NCI-H2081 treated with DMSO at 0.1 percent for 48 hours (cell line): ENCODE data around the gene ZBTB46.
"Not testable (repeated sequence)": the region's sequence is repeated elsewhere in the genome, so short reads cannot be mapped to it uniquely, and the experiment has no call there.

ENCODE experiments used
- DNase-seq: peaks from one replicate; lab custom pipeline; 2025; lab: John Stamatoyannopoulos, UW

Gene ZBTB46

GRCh38 chr20:63814891-63815614 is 16.0 kb downstream of the ZBTB46 start:
- no peak for DNase-seq

DNA sequence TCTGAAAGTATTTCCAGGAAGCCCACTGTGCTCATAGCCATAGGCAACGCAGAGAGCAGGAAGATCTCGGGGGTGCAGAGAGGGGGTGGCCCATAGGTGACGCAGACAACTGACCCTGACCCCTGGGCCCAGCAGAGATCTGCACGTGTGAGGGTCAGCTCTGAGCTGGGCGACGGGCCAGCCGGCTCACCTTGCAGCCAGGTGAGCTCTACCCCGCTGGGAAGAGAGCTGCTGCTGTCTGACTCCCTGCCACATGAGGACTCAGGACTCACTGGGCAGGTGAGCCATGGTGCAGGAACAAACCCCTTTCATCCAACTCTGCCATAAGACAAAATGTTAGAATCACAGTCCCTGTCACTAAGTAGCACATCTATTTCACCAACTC is 19.6 kb downstream of the ZBTB46 start:
- no peak for DNase-seq

GRCh38 chr20:63810730-63811490 is 20.2 kb downstream of the ZBTB46 start:
- no peak for DNase-seq

DNA sequence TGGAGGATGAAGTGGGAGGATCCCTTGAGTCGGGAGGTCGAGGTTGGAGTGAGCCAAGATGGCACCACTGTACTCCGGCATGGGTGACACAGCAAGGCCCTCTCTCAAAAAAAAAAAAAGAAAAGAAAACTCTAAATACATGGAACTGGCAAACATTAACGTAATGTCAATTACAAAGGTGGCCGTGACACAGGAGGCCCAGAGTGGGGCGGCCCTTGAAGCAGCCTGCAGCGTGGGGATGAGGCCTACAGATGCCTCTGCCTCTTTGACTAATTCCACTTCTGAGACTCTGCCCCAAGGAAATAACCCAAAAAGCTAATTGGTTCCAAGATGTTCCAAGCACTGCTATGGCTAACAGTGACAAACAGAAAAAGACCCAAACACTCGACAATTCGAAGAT is 21.2 kb downstream of the ZBTB46 start:
- no peak for DNase-seq

DNA sequence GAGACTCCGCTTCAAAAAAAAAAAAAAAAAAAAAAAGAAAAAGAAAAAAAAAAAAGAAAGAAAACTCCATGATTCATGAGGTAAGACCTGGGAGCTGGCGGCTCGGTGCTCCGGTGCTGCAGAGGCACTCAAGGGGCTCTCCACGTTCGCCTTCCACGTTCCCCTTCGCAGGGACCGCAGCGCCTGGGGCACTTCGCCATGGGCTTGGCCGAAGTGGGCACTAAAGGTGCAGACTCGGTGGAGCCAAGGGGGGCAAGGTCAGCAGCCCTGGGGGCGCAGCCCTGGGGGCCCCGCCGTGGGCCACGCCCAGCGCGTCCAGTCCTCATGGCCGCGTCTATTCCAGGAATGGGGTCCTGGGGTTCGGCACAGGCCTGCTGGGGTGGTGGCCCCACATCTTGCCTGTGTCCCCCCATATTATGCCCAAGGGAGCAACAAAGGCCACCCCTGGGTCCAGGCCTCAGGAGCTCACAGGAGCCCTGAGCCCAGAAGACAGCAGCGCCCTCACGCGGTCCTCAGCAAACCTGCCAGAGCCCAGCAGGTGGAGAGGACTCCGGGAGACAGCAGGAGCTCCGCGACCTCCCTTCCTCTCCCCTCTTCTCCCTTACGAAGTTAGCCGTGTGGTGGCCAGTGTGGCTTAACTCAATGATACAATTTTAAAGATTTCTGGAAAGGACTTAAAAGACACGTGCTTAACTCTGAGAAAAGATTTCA is 21.9 kb downstream of the ZBTB46 start:
- no peak for DNase-seq

DNA sequence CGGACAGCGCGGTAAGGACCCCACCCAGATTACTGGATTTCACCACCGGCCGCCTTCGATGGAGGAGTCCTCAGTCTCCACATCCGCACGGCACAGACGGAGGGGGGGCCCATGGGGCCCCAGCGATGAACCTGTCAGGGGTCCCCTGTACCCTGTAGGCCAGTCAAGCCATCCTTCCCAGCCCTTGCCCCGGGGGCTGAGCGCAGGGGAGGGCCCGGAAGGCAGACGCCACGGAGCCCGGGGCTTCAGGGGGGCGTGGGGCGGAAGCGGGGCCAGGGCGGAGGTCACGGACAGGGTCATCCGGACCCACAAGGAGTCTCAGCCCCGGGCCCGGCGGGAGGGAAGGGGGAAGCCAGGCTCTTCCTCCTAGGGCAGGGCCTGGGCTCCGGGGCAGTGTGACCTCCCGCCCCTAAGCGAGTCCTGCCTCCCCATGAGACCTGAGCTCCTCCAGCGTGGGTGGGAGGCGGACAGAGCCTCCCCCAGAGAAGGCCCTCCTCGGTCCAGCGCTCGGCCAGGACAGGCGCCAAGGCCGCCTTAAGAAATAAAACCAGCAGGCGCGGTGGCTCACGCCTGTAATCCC is 22.8 kb downstream of the ZBTB46 start:
- no peak for DNase-seq

DNA sequence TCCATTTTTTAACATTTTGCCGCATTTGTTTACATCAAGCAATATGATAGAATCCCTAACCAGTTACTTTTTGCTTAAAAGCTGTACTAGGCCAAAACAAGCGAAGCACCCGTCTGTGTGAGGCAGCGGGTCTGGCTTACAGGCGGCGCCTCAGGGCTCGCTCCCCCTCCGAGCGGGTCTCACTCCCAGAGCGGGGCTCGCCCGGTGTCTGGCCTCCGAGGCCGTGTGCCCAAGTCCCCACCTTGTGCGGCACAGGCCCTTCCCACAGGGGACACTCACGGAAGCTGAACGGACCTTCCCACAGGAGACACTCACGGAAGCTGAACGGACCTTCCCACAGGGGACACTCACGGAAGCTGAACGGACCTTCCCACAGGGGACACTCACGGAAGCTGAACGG is 23.4 kb downstream of the ZBTB46 start:
- no peak for DNase-seq

- DNase-seq = no peak
These were observed 26.8 kb downstream of the ZBTB46 start for GRCh38 chr20:63804308-63804636.

GRCh38 chr20:63802469-63803240 is 28.4 kb downstream of the ZBTB46 start:
- DNase-seq = no peak

DNA sequence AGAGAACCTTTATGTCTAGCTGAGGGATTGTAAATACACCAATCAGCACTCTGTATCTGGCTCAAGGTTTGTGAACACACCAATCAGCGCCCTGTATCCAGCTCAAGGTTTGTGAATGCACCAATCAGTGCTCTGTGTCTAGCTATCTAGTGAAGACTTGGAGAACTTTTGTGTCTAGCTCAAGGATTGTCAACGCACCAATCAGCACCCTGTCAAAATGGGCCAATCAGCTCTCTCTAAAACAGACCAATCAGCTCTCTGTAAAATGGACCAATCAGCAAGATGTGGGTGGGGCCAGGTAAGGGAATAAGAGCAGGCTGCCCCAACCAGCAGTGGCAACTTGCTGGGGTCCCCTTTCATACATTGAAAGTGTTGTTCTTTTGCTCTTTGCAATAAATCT is 29.9 kb downstream of the ZBTB46 start:
- DNase-seq = not testable (repeated sequence)

DNA sequence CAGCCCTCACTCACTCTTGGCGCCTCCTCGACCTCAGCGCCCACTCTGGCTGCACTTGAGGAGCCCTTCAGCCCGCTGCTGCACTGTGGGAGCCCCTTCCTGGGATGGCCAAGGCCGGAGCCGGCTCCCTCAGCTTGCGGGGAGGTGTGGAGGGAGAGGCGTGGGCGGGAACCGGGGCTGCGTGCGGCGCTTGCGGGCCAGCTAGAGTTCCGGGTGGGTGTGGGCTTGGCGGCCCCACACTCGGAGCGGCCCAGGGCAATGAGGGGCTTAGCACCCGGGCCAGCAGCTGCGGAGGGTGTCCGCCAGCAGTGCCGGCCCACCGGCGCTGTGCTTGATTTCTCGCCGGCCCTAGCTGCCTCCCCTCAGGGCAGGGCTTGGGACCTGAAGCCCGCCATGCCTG is 30.7 kb downstream of the ZBTB46 start:
- not testable (repeated sequence) for DNase-seq

DNA sequence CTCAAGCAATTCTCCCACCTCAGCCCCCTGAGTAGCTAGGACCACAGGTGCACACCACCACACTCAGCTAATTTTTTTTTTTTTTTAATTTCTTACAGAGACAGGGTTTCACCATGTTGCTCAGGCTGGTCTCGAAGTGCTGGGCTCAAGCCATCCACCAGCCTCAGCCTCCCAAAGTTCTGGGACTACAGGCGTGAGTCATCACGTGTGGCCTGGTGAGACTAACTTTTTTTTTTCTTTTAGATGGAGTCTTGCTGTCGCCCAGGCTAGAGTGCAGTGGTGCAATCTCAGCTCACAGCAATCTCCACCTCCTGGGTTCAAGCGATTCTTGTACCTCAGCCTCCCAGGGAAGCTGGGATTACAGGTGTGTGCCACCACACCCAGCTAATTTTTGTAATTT is 31.9 kb downstream of the ZBTB46 start:
- not testable (repeated sequence) for DNase-seq

- not testable (repeated sequence) for DNase-seq
These were observed 33.9 kb downstream of the ZBTB46 start for GRCh38 chr20:63797175-63797574.

- no peak for DNase-seq
These were observed 35.8 kb downstream of the ZBTB46 start for GRCh38 chr20:63795178-63795830.

- no peak for DNase-seq
These were observed 36.5 kb downstream of the ZBTB46 start for GRCh38 chr20:63794614-63795013.

DNA sequence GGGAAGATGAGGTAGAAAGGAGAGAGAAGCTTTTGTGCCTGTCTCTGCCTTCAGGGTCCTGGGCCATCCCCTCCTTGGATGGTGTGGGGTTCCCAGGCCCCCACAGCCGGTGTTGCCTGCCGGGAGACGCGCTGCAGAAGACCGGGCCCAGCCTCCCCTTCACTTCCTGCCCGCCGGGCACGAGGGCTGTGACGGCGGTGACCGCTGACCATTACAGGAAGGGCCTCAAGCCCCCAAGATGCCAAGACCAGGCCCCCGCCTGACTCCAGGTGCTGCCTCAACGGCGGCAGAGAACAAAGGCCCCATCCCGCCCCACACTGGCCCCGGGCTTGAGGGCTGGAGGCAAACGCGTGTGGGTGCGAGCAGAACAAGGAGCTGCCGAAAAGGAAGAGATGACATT is 38.2 kb downstream of the ZBTB46 start:
- DNase-seq = no peak

DNA sequence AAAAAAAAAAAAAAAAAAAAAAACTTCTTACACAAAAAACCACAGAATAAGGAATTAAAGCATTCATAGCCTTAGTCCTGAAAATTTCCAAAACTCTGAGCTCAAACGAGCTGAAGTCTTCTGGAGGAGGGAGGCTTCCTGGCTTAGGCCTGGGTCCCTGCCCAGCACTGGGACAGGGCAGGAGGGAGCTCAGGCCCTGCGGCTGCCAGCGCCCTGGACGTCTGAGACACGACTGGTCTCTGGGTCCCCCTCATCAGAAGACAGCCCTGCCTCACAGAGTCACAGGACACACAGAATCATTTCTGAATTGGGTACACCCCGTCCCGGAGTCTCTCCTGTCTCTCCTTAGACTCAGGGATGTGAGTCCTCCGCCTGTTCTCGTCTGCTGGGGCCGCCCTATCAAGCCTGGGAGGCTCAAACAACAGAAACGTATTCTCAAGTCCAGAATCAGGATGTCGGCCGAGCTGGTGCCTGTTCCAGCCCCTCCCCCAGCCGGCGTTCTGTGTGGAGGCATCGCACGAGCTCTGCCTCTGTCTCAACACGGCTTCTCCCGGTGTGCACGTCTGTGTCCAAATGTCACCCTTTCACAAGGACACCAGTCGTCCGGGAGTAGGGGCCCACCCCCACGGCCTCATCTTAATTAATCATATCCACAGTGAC is 39.4 kb downstream of the ZBTB46 start:
- DNase-seq = no peak

DNA sequence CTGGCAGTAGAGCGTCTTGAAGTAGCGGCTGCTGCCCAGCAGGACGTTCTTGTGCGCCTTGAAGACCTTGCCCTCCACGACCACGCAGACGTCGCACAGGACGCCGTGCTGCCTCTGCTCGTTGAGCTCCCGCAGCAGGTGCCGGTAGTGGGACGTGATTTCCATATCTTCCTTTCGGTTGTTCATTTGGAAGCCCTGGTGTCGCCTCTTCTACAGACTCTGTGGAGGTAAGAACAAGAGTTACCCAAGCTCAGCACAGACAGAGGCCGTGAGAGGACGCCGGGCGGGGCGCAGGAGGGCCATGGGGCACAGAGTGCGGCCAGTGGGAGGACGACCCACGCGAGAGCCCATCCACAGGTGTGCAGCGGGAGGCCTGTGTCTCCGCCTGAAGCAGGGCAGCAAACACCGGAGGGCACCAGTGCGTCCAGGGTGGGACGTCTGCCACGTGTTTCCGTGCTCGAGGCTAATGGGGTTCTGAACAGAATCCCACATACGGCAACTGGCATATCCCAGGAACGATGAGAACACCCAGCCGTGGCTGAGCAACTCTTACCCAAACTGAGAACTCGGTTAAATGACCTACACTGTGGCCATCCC is 40.4 kb downstream of the ZBTB46 start:
- no peak for DNase-seq

- DNase-seq = no peak
These were observed 41.1 kb downstream of the ZBTB46 start for GRCh38 chr20:63789836-63790571.

- no peak for DNase-seq
These were observed 43.3 kb downstream of the ZBTB46 start for GRCh38 chr20:63787749-63788148.
